Activated CD8-positive, alpha-beta memory T cell treated with anti-CD3 and anti-CD28 coated beads for 4 hours (primary cell): ENCODE results near the gene GRIK1.

Experiments
- DNase-seq, 2 donors: peaks; one replicate each; pipeline ENCODE4 v3.0.0-alpha.2; 2020; ENCODE audit warnings: low read depth in 2 of 2

The GRIK1 gene

DNA sequence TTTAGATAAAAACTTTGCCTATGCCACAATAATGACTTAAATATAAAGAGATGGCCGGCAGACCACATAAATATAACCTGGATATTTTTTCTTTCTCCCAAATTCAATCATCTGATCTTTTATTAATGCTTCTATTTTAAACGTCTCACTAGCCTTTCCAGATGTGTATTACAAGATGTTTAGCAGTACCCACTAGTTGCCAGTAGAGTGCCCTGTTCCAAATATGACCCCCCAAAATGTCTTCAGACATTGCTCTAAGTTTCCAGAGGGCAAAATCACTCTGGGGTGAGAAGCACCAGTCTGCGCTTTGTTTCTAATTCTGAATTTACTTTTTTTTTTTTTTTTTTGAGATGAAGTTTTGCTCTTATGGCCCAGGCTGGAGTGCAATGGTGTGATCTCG, 268.1 kb downstream of the GRIK1 start:
- no peak for DNase-seq

DNA sequence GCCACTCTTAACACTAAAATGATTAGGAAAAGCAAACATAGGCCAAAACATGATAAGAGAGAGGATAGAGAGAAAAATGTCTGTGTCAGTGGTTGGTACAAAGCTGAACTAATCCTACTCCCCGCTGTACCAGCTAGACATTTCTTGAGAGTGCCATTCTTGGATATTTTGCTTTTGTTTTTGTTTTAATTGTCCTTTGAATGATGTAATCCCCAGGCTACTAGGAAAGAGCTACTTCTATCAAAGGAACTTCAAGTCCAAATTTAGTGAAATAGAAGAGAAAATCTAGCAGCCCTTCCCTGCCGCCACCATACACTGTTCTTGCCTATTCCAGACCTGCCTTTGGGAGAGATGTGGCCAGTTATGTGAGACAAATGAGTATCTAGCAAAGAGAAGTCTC, 269.6 kb downstream of the GRIK1 start:
- no peak for DNase-seq

DNA sequence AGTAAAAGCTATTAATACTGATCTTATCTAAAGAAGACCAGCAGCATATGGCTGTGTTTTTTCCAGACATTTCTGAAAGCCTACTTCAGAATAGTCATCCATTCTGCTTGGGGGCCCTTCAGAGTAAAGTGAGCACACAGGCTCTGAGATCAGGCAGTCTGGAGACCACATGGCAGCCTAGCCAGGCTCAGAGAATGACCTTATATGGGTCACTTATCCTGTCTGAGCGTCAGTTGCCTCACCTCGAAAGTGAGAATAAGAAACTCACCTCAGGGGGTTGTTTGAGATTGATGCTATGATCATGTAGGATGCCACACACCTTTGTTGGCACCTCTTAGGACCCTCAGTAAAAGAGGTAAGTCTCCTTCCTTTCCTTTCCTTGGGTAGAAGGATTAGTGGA, 270.4 kb downstream of the GRIK1 start:
- no peak for DNase-seq

DNA sequence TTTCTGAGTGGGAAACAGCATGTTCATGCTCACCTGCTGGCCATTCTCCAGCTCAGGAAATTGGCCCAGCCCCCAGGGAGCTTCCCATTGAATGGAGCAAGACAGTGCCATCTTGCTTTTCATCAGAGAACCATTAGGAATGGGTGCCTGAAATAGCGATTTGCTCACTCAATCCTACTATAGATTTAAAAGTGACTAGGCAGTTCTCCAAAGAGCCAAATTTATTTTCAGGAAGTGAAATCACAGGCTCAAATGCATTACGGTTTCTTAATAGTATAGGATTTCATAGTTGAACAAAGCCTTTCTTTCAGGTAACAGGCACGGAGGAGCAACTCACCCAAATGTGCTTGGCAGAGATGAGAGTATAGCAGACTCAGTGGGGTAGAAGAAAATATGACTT, 272.1 kb downstream of the GRIK1 start:
- DNase-seq, result no peak

DNA sequence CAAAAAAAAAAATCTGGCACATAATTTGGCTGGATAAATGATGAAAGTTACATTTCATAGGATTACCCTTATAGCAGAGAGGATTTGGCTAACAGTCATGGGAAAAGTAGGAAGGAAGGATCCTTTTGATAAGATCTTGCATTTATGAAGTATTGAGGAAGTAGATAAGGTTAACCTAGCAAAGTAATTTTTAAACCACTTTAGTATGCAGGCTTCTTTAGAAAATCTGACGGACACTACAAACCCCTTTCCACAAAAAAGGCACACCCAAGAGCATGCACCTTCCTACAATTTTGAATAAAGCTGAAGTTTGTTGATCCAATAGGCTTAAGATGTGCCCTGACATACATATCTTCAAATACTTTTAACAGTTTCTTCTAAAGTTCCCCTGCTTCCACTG, 275.2 kb downstream of the GRIK1 start:
- no peak for DNase-seq

DNA sequence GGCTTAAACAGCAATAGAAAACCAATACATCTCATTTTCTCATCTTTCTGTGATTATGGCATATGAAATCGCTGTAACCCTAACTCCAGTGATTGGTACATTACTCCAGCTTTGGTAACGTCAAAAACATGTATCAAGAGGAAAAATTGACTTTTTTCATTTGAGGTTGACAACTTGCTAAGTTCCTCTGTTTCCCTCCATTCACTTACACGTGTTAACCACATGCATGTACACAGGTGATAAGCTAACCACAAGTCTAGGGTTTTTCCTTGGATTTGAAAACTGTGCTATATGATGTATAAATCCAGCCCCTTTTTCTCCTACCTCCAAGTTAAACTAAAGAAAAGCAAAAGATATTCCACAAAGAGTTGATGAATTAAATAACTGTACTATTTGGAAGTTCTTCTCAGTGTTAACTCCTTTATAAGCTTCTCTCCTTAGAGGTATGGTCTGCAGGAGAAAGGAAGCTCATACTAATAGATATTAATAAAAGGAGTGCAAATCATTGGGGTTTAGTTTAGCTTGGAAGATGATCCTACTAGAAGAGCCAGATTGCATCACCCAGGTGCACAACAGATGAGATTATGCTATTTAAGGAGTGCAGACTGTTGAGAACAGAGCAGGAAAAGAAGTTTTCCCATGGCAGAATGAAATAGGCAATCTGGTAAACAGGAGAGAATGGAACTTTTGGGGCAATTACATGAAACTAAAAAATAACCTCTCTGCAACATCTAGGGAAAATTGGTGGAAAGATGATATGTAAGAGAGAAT, 277.9 kb downstream of the GRIK1 start:
- no peak for DNase-seq

DNA sequence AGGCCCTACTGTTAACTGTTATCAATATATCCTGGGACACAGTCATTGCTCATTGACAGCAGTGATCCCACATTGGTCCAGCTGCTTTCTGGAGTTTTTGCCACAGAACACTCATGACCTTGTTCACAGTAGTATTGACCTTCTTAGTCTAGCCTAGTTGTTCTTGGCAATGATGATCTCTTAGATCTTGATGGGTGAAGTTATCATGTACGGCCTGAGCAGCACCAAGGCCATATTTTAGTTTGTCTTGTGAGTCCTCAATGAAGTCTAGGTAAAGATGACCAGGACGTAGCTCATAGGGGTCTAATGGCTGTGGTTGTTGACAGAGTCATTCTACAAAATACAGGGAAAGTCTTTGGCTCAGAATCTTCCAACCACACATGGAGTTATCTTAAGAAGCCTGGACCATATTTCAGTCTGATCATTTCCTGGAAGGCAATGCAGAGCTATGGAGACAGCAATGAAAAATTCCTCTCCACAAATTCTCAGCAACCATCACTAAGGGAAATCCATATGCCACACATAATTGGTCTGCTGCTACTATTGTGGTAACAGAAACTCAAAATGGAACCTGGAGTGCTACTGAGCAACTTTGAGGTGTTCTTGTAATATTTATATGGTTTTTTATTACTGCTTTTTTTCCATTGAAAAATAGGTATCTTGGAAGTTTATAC, 279.6 kb downstream of the GRIK1 start:
- DNase-seq, result no peak

DNA sequence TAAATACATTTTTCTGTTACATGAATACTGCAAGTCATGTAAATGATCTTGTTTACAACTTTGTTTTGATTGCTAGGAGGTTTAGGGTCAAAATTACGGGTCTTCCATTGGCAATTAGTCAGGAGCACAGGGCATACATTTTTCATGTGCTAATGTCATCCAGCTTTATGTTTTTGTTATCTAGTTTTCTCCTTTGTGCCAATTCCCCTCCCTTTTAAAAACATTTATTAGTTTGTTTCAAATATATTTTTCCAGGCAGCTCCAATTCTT, 280.9 kb downstream of the GRIK1 start:
- DNase-seq, result no peak

DNA sequence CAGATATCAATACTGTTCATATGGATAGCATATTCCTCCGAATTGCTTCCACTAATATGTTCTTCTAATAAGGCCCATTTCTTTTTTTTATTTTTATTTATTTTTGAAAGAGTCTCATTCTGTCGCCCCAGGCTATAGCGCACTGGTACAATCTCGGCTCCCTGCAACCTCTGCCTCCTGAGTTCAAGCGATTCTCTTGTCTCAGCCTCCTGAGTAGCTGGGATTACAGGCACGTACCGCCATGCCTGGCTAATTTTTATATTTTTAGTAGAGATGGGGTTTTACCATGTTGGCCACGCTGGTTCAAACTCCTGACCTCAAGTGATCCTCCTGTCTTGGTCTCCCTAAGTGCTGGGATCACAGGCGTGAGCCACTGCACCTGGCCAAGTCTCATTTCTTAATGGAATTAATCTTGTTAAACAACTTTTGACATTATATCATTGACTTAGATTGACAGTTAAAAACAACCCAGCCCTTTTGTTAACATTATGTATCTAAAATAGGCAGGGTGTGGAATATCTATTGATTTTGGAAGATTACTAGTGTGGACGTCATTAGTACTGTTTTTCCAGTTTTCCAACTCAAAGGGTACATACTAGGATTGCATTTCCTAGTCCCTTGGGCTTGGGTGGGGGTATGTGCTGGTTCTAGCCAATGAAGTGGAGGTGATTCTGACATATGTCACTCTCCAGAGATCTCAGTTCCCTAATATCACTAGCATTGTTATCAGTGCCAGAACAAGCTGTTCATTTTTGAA, 281.4 kb downstream of the GRIK1 start:
- DNase-seq, result no peak

DNA sequence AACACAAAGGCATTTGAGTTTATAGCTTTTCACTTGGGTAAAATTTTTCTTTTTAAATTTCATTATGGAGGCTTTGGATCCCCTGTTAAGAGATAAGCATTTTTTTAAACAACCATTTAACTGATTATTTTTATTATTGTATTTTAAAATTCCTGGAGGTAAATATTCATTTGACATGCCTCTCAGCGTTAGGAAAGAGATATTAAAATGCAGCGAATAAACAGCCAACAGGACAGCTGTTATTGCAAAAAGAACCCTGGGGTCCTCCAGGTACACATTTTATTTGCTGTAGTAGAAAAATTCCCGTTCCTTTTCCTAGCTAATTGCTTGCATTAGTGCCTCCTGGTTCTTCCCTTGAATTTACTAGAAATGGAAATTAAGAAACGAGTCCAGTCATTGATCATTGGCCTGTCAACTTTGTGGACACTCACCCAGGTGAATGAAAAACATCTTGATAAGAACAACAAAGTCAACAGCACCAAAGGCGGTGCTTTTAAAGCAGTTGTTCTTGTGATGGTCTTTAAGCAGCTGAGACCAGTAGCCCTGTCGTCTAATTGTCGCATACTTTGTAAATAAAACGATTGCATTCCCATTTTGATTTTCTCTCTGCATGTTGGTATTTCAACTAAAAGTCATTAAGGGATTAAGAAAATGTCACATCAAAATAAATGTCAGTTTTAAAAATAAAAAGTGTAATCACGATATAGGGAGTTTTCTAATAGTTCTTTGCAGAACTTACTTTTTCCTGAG, 282.4 kb downstream of the GRIK1 start:
- no peak for DNase-seq

DNA sequence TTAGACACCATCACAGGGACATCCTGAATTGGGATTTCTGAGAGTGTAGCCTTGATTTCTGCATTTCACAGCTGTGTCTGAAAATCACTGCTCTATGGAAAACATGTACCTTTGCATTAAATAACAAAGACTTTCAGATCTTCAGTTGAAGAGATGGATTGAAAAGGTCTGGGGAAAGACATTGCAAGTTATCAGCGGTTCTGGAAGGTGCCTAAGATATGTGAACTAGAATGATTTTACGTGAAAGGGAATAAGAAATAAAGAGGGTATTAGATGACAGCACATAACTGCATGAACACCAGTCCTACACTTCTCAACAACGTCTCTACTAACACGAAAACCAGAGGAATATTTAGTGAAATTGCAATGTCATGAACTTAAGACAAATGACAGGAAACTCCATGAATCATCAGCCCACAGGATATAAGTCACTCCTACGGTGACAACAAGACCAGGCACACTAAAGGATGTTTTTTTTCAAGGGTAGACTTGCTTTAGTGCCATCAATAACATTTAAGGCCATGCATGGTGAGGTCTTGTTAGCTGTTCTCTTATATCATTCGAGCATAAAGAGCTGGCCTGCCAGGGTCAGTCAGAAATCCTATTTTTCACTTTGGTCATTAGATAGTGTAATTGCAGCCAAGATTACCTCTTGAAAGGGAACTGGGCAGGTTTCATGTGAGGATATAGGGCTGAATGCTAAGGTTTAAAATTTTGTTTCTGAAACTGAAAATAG, 283.1 kb downstream of the GRIK1 start:
- no peak for DNase-seq

DNA sequence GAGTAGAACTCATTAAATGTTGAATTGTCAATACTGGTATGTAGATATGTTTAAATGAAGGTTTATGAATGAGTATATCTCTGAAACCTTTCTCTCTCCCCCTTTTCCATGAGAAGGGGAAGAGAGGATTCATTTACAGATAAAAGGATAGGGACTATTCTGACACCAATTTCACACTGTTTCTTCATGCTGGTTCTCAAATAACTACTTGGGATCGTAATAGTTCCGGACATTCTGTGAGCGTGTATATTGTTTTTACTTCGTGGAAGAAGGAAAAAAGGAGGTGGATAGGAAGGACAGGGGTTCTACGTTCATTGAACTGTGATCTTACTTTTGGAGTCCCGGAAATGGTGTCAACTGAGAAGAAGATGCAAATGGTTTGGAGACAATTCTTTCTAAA, 284.2 kb downstream of the GRIK1 start:
- DNase-seq, result no peak

DNA sequence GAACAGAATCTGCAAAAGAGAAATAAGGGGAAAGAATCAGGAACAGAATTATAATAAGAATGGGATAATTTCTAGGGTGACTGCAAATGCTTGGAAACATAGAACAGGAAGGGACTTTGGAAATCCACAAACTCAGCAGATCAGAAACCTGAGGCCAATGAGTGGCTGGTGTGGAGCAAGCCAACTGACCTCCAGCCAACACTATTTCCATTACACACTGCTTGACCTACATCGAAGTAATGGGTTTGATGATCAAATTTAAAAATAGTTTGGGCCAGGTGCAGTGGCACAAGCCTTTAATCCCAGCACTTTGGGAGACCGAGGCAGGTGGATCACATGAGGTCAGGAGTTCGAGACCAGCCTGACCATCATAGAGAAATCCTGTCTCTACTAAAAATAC, 284.9 kb downstream of the GRIK1 start:
- no peak for DNase-seq

DNA sequence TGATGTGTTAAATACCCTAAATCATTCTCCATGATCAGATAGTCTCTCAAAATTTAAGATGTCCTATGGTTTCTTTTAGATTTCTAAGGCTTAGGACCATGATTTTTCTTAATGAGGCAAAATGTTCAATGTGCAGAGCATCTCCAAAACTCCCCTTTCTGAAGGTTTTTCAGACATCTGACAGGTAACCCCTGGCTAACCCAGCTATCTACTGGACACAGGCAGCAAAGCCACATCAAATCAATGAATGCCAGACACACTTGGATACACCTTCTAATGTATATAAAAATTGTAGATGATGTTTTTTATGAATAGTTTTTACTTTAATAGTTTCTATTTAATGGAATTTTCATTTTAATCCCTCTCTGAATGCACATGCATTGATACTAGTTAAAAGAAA, 285.6 kb downstream of the GRIK1 start:
- DNase-seq, result no peak

DNA sequence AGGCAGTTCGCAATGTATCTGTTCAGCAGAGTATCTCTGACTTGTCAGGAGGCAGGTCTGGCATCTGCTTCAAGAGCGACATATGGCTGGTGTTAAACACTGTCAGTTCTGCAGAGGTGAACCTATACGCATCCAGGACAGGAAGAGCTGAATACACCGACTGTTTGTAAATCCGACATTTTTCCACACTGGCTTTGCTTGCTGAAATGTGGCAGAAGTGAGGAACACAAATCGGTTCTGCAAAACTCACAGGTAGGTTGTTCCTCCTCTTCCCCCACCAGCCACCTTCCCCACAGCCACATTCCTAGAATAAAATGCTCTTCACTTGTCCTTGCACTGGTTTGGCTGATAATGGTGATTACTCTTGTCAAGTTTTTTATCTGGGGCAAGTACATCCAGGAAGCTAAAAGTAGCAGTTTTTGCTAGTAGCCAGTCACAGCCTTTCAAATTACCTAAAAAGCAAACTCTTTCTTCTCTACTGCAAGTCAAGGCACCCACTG, 289.2 kb downstream of the GRIK1 start:
- DNase-seq, result no peak

DNA sequence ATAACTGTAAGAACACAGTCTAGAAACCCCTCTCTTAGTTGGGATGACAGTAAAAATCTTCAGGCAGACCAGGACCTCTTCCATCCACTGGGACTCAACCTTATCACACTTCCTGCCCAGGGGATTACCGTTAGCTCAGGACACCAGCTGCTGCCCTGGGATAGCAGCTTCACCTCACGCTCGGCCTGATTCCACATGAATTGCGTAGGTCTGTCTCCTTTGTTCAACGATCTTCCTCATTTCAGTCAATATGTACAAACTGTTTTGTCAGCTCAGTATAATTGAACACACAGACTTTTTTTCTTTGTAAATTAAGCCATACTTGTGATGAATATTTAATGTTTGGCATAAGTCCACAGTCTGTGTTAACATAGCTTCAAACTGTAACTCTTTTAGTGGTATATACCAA, 290.4 kb downstream of the GRIK1 start:
- DNase-seq, result no peak

DNA sequence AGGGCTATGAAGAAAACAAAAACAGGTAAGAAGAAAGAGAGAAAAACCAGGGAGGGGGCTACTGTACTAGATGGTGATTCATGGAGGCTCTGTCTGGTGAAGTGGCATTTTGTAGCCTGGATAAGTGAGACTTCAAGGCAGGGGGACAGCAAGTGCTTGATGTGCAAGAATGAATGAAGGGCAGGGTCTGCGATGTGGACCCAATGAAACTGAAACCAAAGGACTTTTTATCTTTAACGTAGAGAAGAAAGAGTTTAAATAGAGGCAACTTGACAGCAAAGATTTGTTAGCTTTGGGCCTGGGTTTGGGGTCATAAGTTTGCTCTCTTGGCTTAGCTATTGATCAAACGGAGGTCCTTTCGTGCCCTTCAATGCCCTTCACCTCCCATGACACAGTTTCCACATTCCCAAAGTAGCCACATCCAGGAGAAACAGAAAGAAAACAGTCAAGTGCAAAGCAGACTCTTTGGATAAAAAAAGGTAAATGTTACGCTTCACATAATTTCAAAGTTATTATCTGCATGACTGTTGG, 291.0 kb downstream of the GRIK1 start:
- no peak for DNase-seq

DNA sequence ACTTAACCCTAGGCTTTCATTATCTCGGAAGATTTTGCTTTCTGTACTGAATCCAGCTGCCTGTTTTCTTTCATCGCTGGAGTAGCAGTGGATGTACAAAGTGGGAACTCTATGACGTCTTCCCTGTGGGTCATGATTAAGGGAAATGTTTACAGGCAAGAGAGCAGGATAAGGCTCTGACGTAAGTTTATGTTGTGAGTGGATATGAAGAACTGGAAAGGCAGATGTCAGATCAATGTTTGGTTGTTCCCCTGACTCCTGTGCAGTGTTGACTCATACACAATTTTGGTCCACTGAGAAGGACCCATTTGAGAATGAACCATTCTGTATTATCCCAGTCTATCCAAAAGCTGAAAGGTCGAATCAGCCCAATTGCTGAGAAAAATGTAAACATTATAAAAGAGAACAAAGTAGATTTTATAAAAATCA, 292.4 kb downstream of the GRIK1 start:
- DNase-seq, result no peak

DNA sequence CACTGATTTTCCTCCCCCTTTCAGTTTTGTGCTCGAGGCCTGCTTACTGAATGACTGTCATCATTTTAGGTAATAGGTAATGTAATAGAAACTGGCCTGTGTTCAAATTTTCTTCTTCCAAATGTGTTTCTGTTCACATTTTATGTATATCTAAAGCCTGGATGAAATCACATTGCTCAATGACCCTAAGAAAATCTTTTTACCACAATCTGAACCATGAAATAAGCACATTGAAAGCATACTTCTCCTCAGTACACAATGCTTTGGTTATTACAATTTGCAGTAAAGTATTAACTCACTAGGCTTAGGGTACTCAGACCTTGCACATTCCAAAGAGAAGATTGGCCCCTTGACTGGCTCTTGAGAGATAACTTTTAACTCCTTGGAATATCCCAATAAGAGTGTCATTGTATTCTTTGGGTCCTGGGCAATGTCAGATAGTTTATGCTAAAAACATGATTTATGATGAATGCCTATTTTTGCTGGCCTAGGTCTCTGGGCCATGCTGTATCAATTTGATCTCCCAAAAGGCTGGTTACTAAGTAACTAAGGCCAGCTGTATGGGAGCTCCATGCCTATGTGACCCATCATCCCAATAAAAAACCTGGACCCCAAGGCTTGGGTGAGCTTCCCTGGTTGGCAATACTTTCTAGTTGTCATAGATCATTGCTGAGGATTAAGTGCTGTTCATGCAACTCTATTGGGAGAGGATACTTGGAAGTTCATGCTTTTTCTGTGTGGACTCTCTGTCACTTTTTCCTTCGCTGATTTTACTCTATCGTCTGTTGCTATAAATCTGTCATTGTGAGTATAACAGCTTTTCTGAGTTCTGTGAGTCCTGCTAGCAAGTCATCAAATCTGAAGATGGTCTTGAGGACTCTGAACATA, 293.9 kb downstream of the GRIK1 start:
- no peak for DNase-seq

DNA sequence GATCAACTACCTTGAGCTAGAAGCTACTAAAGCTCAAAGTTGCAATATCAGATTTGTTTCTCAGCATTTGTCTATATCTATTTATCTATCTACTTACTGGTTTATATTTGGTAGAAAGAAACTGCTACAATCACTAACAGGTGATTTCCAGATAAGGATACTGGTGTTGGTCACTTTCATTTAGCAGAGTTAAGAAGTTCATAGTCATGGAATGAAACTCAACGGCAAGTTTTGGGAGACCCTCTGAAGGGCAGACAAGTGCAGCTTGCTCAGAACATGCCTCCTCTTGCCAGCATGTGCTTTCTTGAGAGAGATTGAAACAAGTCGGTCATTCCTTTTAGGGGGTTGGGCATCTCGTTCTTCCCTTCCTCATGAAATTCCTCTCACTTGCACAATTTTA, 296.5 kb downstream of the GRIK1 start:
- DNase-seq, result no peak
